PFSK-1 (cell line): ENCODE data around the gene OR4D5.

Experiments used
- POLR2AphosphoS5 ChIP-seq: IDR thresholded peaks from 2 replicates; pipeline ENCODE4 v1.6.1; 2012; ENCODE audit warnings: low read depth, mild to moderate bottlenecking, control low read depth, low read length, moderate library complexity
- REST ChIP-seq, 2 experiments: IDR thresholded peaks; 2 replicates each; pipeline versions ENCODE4 v1.6.1 to v1.8.0; 2011 to 2012; ENCODE audit warnings: low read depth in 2 of 2, low read length in 2 of 2, control low read depth in 1 of 2, inconsistent platforms in 1 of 2, mild to moderate bottlenecking in 1 of 2, moderate library complexity in 1 of 2; ENCODE audit not compliant: insufficient read depth in 1 of 2
- SIN3A ChIP-seq: IDR thresholded peaks from 2 replicates; pipeline ENCODE4 v1.6.1; 2012; ENCODE audit warnings: mild to moderate bottlenecking, low read length, moderate library complexity, borderline replicate concordance; ENCODE audit not compliant: insufficient read depth

- TF ChIP-seq POLR2AphosphoS5 (no peak), SIN3A (no peak), REST (IDR thresholded peaks at IDR 0.05; ENCODE audit: insufficient read depth in 1 of 2, low read depth in 2 of 2, low read length in 2 of 2) (no peak)
Observed at GRCh38 chr11:123899792-123900191, 39.6 kb upstream of the OR4D5 start.
